NT2/D1 (cell line): ENCODE data around the gene GNPTG.

Source experiments
- SUZ12 ChIP-seq: IDR thresholded peaks from 2 replicates; pipeline ENCODE4 v1.6.1; 2011; ENCODE audit not compliant: insufficient read length, insufficient read depth; ENCODE audit errors: extremely low read depth
- YY1 ChIP-seq: IDR thresholded peaks from 2 replicates; pipeline ENCODE4 v1.6.1; 2011; ENCODE audit not compliant: insufficient read length, insufficient read depth
- ZNF274 ChIP-seq: IDR thresholded peaks from 2 replicates; pipeline ENCODE4 v1.6.1; 2011; ENCODE audit warnings: mild to moderate bottlenecking, low read depth, low read length

DNA sequence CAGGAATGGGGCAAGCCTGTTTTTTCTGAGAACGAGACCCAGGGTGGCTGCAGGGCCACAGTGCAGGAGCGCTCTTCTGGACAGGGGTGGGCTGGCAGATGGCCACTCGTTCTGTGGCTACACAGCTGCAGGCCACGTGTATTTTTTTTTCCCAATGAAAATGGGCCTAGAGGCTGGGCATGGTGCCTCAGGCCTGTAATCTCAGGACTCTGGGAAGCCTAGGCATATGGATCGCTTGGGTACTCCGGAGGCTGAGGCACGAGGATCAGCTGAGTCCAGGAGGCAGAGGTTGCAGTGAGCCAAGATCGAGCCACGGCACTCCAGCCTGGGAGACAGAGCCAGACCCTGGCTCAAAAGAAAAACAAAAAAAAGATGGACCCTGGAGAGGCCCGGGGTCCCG is 56.0 kb downstream of the GNPTG start:
- TF ChIP-seq YY1 = no peak
- TF ChIP-seq ZNF274 = no peak
- no peak for TF ChIP-seq SUZ12
